ENCODE results near the gene CELA2B. TPM values are rescaled to one million over a fixed set of nuclear protein-coding genes. Genes with fewer than 3 reads are reported as not detected.
"Not testable (repeated sequence)": the region's sequence is repeated elsewhere in the genome, so short reads cannot be mapped to it uniquely, and the experiment has no call there.

CELA2B gene
- not detected in 2 replicates for total RNA-seq
- 0.26 TPM in 1 of 2 replicates, not detected in the other for polyA plus RNA-seq

DNA sequence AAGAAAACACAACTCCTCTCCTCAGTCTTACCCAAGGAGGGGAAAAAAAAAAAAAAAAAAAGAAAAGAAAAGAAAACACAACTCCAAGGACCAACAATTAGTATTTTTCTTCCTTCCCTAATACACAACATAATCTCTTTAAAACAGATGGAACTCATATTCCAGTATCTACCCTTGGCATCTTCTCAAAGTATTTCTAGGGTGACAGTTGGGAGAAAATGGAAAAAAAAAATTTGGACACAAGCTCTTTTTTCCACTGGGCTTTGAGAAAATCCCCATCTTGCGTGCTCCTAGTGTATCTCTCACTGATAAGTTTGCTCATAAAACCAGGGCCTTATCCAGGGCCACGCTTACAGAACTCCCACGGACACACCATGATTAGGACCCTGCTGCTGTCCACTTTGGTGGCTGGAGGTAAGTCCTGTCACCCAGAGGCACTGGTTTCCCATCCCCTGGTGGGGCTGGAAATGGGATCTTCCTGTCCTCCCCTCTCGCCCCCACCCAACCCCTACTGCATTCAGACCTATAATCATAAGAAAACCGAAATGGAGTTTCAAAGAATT is at the start of gene CELA2B:
CELA2B (plus strand) TSS at position 353 of the 563 bp plus-strand sequence; CDS start at position 375, 22 bp downstream.
- H3K27ac ChIP-seq = no peak within 1 kb of the TSS
- DNase-seq (ENCODE audit: low read depth in 1 of 2, low spot score in 1 of 2) = peak in 1 of 2 donors; percentile 27
- no peaks in the 10 kb centered on the region for H3K4me1 ChIP-seq (ENCODE audit: low read depth)
- no peaks in the 10 kb centered on the region for H3K36me3 ChIP-seq
- no peaks in the 10 kb centered on the region for H3K9me3 ChIP-seq (ENCODE audit: low read depth)
- TF ChIP-seq, protein P1, sequence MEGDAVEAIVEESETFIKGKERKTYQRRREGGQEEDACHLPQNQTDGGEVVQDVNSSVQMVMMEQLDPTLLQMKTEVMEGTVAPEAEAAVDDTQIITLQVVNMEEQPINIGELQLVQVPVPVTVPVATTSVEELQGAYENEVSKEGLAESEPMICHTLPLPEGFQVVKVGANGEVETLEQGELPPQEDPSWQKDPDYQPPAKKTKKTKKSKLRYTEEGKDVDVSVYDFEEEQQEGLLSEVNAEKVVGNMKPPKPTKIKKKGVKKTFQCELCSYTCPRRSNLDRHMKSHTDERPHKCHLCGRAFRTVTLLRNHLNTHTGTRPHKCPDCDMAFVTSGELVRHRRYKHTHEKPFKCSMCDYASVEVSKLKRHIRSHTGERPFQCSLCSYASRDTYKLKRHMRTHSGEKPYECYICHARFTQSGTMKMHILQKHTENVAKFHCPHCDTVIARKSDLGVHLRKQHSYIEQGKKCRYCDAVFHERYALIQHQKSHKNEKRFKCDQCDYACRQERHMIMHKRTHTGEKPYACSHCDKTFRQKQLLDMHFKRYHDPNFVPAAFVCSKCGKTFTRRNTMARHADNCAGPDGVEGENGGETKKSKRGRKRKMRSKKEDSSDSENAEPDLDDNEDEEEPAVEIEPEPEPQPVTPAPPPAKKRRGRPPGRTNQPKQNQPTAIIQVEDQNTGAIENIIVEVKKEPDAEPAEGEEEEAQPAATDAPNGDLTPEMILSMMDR (IDR thresholded peaks at IDR 0.05; ENCODE audit: low read depth, low read length) = no peak
- no peaks in the 10 kb centered on the region for H3K27me3 ChIP-seq
- H3K4me3 ChIP-seq = no peak within 1 kb of the TSS

DNA sequence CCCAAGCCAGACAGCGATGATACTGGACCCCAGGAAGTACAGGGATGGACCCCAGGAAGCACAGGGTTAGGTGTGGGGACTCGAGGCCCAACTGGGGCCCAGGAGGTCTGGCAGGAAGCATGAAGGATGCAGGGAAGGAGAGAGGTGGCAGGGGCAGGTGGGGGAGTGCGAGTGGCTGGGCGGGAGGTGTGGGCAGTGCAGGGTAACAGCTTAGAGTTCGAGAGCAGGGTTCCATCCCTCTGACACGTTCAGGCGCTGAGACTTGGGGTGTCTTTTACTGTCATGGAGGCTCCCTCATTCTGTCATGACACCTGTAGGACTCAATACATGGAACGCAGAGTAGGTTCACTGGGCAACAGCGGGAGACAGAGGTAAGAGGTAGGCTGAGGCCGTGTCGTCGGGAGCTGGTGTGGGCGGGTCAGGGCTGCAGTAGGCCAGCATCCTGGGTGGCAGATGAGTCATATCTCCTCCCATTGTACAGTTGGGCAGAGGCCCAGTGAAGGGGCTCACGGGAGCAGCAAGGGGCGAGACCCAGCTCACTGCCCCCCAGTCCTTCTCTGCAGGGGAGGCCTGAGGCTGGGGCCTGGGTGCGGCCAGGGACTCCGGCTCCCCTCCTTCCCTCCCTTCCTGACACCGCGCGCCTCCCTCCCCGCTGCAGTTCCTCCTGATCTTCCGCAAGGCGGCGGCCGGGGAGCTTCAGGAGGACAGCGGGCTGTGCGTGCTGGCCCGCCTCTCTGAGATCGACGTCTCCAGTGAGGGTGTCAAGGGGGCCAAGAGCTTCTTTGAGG is 49.2 kb upstream of the CELA2B start:
- Histone ChIP-seq H3K4me3 (no peak overlapping the region), H3K4me1 (ENCODE audit: low read depth) (no peaks in the 10 kb centered on the region), H3K9me3 (ENCODE audit: low read depth) (no peaks in the 10 kb centered on the region), H3K27me3 (no peaks in the 10 kb centered on the region), H3K36me3 (no peaks in the 10 kb centered on the region), H3K27ac (no peak overlapping the region)
- DNase-seq (ENCODE audit: low read depth in 1 of 2, low spot score in 1 of 2) = peak in 1 of 2 donors; percentile 49
- TF ChIP-seq, protein P1 (IDR thresholded peaks at IDR 0.05; ENCODE audit: low read depth, low read length) = peak; percentile 47

DNA sequence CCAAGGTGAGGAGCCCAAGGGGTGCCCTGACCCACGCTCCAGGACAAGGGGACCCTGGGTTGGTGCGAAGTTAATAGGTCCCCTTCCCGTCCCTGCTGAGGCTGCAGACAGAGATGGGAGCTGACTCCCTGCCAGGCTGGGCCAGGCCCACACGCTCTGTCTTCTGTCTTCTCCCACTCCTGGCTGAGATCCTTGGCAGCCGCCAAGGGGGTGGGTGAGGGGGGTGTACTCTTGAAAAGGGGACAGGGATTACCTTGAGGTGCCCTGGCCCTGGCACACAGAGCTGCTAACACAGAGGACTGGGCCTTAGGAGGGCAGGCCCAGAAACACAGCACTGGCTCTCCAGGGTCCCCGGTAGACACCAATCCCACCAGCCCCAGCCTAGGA is 48.6 kb upstream of the CELA2B start:
- no peak for DNase-seq (ENCODE audit: low read depth in 1 of 2, low spot score in 1 of 2)
- H3K36me3 ChIP-seq = no peaks in the 10 kb centered on the region
- H3K27me3 ChIP-seq = no peaks in the 10 kb centered on the region
- peaks cover 5% of the 10 kb centered on the region for H3K4me1 ChIP-seq (ENCODE audit: low read depth)
- no peak overlapping the region for H3K4me3 ChIP-seq
- TF ChIP-seq, protein P1 (IDR thresholded peaks at IDR 0.05; ENCODE audit: low read depth, low read length) = no peak
- H3K27ac ChIP-seq = no peak overlapping the region
- no peaks in the 10 kb centered on the region for H3K9me3 ChIP-seq (ENCODE audit: low read depth)

DNA sequence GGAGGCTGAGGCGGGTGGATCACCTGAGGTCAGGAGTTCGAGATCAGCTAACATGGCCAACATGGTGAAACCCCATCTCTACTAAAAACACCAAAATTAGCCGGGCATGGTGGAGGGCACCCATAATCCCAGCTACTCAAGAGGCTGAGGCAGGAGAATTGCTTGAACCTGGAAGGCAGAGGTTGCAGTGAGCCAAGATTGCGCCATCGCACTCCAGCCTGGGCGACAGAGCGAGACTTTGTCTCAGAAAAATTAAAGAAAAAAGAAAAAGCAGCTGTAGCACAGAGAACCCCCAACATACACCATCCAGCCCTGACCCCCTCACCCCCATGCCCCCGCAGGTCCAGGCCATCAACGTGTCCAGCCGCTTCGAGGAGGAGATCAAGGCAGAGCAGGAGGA is 47.7 kb upstream of the CELA2B start:
- H3K4me1 ChIP-seq (ENCODE audit: low read depth) = peaks cover 11% of the 10 kb centered on the region

DNA sequence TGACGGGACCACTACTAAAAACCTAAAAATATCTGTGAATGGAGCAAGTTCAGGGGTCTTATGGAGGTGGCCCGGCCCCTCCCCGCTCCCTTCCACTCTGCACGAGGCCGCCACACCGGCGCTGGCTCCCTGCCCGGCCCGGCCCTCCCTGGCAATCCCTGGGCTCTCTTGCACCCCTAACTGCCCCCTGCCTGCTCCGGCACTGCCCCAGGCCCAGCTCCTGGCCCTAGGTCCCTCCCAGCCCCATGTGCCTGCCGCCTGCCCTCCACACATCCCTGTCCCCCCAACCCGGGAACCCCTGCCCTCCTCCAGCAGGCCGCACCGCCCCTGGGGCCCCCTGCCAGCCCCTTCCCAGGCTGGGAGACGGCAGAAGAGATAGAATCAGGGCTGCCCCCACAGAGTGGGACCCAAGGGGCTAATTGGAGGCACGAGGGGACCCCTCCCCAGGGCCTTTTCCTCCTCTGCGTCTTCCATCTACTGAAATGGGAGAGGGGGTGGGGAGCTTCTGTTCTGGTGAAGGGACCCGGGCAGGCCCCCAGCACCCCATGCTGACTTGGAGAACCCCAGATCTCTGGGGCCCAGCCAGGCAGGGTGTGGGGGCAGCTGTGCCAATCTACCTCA is 47.0 kb upstream of the CELA2B start:
- TF ChIP-seq, protein P1 (IDR thresholded peaks at IDR 0.05; ENCODE audit: low read depth, low read length) = no peak
- no peaks in the 10 kb centered on the region for H3K36me3 ChIP-seq
- no peaks in the 10 kb centered on the region for H3K9me3 ChIP-seq (ENCODE audit: low read depth)
- H3K4me3 ChIP-seq = no peak overlapping the region
- no peaks in the 10 kb centered on the region for H3K27me3 ChIP-seq
- DNase-seq (ENCODE audit: low read depth in 1 of 2, low spot score in 1 of 2) = no peak
- H3K27ac ChIP-seq = no peak overlapping the region
- H3K4me1 ChIP-seq (ENCODE audit: low read depth) = peaks cover 11% of the 10 kb centered on the region

More for the DNA sequence above, 47.7 kb upstream of the CELA2B start:
- not testable (repeated sequence) for H3K27ac ChIP-seq; H3K4me3 ChIP-seq; DNase-seq (ENCODE audit: low read depth in 1 of 2, low spot score in 1 of 2); H3K36me3 ChIP-seq; H3K27me3 ChIP-seq; H3K9me3 ChIP-seq (ENCODE audit: low read depth)

Data from cardiac muscle cell (in vitro differentiated cells and primary cell).